Measurements from ENCODE around the gene NDUFA13.

- TF ChIP-seq CTCF (conservative IDR thresholded peaks at IDR 0.05 in 1 of 2, IDR thresholded peaks at IDR 0.05 in 1 of 2; ENCODE audit: extremely low read depth in 1 of 2, insufficient read depth in 1 of 2, low read depth in 1 of 2, low read length in 2 of 2) (no peak), EZH2 (IDR thresholded peaks at IDR 0.05; ENCODE audit: borderline replicate concordance, low read length) (no peak)
Observed at GRCh38 chr19:19475015-19475765, 40.8 kb upstream of the NDUFA13 start.
